AG08395 (cell line): Measurements from ENCODE around the gene GFER.
"Not testable (repeated sequence)": the region's sequence is repeated elsewhere in the genome, so short reads cannot be mapped to it uniquely, and the experiment has no call there.

Experiments
- DNase-seq: peaks from one replicate; pipeline ENCODE4 v3.0.0; 2012; ENCODE audit warnings: mixed read lengths, low spot score

The GFER gene

DNA sequence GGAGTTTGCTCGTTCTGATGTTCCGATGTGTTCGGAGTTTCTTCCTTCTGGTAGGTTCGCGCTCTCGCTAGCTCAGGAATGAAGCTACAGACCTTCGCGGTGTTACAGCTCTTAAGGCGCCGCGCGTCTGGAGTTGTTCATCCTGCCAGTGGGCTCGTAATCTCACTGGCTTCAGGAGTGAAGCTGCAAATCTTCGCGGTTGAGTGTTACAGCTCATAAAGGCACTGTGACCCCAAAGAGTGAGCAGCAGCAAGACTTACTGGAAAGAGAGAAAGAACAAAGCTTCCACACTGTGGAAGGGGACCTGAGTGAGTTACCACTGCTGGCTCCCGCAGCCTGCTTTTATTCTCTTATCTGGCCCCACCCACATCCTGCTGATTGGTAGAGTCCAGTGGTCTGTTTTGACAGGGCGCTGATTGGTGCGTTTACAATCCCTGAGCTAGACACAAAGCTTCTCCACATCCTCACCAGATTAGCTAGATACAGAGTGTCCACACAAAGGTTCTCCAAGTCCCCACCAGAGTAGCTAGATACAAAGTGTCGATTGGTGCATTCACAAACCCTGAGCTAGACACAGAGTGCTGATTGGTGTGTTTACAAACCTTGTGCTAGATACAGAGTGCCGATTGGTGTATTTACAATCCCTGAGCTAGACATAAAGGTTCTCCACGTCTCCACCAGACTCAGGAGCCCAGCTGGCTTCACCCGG lies 26.4 kb upstream of the GFER start:
- DNase-seq: not testable (repeated sequence)

DNA sequence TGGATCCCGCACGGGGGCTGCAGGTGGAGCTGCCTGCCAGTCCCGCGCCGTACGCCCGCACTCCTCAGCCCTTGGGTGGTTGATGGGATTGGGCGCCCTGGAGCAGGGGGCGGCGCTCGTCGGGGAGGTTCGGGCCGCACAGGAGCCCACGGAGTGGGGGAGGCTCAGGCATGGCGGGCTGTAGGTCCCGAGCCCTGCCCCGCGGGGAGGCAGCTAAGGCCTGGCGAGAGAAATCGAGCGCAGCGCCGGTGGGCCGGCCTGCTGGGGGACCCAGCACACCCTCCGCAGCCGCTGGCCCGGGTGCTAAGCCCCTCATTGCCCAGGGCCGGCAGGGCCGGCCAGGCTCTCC lies 25.9 kb upstream of the GFER start:
- not testable (repeated sequence) for DNase-seq

DNA sequence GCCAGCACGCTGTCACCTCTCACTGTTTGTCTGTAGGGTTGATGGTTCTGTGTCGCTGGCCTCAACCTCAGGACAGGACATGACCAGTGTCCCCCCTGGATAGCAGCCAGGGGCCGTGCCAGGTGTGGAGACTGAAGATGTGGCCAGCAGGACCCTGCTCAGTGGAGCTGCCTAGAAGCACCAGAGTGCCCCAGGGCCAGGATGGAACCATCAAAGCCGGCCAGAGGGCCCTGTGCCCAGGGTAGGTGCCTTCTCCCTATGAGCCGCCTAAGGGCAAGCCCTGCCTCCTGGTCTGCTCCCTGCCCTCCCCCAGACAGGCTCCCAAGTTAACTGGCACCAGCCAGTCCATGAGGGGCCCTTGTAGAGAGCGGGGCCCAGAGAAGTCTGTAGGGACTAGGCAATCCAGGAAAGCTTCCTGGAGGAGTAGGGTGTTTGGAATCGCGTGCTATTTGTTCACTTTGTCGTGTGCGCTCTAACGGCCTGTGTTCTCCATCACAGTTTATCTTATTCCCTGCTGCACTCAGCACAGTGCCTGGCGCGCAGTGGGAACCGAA lies 25.2 kb upstream of the GFER start:
- no peak for DNase-seq

DNA sequence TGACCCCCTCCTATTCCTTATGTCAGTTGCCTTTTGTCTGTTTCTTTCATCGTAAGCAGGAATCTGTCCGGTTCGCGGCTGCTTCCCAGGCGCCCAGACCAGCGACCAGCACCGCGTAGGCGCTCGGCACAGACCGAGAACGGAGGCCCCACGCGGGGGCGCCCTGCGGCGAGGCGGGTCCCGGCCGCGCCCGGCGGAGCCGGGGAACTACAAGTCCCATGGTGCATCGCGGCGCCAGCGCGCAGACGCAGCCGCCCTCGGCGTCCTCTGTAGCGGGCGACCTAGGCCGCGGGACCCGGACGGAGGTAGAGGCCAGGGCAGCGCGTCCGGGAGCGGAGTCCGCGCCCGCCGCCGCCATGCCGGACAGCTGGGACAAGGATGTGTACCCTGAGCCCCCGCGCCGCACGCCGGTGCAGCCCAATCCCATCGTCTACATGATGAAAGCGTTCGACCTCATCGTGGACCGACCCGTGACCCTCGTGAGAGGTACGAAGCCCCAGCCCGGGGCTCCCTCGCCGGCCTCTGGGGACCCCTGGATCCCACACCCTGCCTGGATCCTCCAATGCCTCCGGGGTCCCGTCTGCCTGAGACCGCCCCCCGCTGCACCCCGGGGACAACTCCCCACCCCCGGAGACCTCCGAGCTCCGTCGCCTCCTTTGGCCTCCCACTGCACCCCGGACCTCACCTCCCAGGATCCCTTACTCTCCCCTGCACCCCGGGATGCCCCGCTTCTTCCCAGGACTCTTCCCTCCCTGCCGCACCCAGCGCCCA lies 24.5 kb upstream of the GFER start, which contains the start of gene NDUFB10:
NDUFB10 (plus strand) TSS at position 270 of the 771 bp plus-strand sequence; CDS start at position 357, 87 bp downstream.
- peak; percentile 93 for DNase-seq

DNA sequence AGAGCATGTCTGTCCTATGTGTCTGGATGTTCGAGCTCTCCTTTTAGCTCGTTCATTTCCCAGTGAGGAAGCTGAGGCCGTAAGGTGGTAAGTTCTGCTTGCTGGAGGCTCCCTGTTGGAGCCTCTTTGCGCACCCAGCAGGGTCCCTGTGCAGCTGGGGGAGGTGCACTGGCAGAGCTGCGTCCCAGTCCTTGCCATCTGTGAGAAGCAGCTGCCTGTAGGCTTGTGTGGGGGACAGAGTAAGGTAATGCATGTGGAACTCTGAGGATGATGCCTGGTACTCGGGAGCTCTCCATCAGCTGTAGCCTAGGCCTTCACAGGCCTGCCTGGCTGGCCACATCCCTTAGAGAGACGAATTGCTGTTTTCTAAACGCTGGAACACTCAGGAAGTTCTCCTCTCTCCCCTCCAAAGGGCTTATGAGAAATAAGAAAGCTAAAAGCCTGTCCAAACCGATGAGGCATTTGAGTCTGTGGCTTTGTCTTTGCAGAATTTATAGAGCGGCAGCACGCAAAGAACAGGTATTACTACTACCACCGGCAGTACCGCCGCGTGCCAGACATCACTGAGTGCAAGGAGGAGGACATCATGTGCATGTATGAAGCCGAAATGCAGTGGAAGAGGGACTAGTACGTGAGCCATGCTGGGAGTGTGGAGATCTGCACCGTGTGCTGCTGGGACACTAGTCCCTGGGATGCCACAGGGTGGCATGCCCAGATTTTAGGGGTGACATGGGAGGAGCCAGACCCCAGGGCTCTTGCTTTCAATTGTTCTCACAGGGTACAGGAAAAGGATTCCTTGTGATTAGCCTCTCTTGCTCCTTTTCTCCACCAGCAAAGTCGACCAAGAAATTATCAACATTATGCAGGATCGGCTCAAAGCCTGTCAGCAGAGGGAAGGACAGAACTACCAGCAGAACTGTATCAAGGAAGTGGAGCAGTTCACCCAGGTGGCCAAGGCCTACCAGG lies 23.0 kb upstream of the GFER start:
- no peak for DNase-seq

DNA sequence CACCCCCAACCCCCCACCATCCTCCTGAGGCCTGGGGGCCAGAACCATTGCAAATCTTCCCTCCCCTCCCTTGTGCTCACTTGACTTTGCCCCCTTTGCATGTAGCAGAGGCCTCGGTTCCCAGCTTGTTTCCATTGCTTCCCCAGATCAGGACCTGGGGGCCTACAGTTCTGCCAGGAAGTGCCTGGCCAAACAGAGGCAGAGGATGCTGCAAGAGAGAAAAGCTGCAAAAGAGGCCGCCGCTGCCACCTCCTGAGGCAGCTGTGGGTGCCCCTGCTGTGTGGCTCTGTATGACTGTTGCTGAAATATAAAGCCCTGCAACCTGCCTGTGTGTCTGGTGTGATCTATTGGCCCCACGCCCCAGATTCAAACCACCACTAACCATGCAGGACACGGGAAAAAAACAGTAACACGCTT lies 22.3 kb upstream of the GFER start:
- no peak for DNase-seq

DNA sequence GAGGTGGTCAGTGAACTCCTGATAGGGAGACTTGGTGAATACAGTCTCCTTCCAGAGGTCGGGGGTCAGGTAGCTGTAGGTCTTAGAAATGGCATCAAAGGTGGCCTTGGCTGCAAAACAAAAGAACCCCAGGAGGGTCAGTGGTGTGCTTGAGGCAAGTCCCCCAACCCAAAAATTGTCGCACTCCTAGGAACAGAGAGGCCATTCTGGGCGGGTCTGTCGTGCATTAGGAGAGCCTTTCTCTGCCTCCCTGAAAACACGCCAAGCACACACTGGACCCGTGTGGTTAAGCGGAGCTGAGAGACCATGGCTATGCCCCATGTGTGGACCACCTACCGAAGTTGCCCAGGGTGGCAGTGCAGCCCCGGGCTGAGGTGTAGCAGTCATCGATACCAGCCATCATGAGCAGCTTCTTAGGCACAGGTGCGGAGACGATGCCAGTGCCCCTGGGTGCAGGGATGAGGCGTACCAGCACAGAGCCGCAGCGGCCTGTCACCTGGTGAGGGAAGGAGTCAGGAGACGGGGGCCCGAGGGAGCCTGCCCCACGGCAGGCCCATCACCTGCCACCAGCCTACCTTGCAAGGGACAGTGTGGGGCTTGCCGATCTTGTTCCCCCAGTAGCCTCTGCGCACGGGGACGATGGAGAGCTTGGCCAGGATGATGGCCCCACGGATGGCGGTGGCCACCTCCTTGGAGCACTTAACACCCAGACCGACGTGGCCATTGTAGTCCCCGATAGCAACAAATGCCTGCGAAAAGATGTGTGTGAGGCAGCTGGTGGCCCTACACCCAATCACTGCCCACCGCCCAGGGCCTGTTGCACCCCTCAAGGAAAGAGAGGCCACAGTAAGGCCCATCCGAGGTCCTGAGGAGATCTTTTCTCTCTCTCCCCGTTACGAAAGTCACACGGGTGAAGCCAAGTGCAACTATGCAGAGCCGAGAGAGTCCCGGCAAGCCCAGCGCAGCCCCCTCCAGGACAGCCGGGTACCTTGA lies 21.5 kb upstream of the GFER start:
- not testable (repeated sequence) for DNase-seq

DNA sequence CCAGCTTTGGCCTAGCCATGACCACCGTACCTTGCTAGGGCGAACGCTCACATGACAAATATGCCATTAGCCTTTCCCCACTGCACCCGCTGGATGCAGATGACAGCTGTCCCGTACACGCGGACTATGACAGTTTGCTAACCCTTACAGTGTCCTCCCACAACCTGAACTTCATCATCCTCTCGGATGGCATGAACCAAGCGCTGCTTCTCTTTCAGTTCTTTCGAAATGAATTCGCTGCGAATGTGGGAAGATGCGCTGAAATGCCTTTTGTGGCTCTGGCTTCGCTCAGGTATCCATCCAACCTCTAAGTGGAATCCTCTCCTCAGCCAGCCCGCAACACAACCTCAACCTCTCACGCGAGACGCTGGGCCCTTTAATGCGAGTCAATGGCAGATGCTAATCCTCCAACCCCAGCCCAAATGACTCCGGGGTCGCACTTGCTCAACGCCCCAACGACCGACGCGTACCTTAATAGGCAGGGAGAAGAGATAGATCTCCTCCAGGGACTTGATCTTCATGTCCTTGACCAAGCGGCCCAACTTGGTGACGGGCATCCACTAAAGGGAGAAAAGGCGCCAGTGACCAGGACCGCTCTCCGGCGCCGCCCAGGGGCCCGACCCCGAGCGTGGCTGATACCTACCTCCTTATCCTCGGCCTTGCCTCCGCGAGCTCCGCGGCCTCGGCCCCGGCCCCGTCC lies 20.0 kb upstream of the GFER start:
- no peak for DNase-seq

DNA sequence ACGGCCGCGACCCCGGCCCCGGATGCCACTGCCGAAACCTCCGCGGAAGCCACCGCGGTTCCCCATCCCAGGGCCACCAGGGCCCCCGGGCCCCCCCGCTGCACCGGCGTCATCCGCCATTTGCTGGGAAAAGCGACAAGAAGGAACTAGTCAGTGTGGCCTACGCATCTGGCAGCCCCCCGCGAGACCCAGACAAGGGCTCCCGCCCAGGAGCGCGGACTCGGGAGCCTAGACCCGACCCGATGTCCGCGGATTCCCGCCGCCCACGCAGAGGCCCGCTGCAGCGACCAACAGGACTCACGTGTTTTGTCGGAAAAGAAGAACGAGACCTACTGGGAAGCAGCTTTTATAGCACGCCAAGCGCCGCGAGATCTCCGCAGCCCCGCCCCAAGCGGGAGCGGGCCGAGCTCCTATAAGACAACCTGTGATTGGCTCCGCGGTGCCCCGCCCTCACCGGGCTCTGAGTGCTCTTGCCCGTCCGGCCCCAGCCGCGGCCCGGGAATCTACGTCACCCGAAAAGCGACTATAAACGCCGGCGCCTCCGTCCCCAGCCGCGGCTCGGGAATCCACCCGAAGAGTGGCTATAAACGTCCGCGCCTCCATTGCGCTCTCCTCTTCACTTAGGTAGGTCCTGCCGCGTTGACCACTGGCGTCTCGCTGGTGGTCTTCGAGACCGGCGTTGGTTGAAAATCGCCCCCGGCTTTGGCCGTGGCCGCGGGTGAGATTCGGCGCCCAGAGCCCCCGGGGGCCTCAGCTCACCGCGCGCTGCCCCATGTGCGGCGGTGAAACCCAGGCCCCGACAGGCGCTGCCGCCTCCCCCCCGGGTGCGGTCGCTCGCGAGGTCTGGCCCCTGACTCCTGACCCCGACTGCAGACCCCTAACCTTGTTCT lies 19.2 kb upstream of the GFER start, which contains the start of gene RPS2:
RPS2 (minus strand) TSS at position 321 of the 890 bp plus-strand sequence; CDS start at position 120, 201 bp downstream.
- peak; percentile 100 for DNase-seq

DNA sequence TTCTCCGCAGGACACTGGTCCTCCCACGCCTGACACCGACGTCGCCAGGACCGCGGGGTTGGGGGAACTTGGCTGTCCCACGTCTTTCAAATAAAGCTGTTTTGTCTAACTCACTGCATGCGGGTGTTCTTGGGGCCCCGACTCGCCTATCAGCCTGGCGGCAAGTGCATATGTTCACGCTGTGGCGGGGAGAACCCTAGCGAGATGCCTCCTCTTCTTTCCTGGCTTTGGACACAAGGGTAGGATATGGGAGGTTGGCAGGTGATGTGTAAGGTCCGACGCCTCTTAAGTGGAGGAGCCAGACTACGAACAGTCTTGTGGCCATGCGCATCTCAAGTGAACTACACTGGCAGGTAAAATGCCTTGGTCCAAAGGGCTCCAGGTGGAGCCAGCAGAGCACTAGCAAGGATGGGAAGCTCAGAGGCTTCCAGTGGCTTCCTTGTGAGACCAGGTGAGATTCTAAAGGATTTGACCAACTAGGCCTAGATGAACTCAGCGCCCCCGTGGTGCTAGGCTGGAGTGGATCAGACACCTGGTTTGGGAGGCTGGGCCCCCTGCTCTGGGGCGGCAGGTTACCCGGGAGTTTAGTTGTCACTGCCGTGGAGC lies 18.5 kb upstream of the GFER start:
- no peak for DNase-seq

DNA sequence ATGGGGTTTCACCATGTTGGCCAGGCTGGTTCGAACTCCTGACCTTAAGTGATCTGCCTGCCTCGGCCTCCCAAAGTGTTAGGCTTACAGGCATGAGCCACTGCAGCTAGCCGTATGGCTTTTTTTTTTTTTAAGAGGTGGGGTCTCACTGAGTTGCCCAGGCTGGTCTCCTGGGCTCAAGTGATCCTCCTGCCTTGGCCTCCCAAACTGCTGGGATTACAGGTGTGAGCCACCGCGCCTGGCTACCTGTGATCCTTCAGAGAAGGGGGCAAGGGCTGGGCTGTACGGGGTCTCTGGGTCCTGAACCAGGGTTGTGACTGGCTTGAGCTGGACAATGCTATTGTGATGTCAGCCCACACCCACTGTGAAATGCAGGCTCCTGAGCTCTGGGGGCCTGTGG lies 17.5 kb upstream of the GFER start, which contains the start of gene RNF151:
RNF151 (plus strand) TSS at position 397 of the 400 bp plus-strand sequence. CDS start 26 bp downstream, outside the sequence.
- DNase-seq: no peak

DNA sequence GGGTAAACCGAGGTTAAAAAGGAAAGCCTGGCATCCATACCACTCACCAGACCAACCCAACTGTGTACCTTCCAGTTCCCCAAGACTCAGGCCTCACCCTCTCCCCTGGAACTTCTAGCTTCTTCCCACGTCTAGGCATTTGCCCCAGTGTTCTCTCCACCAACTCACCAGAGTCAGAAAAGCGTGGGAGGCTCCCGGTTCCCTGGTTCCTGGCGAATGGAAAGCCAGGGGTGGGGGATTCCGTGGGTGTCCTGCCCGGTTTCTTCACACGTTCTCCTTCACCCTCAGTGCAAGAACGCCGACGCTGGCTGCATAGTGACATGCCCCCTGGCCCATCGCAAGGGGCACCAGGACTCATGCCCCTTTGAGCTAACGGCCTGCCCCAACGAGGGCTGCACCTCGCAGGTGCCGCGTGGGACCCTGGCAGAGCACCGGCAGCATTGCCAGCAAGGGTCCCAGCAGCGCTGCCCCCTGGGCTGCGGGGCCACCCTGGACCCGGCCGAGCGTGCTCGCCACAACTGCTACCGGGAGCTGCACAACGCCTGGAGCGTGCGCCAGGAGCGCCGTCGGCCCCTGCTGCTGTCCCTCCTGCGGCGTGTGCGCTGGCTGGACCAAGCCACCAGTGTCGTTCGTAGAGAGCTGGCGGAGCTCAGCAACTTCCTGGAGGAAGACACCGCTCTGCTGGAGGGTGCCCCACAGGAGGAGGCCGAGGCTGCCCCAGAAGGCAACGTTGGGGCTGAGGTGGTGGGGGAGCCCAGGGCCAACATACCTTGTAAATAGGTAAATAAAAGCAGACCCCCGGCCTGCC lies 15.6 kb upstream of the GFER start:
- no peak for DNase-seq

DNA sequence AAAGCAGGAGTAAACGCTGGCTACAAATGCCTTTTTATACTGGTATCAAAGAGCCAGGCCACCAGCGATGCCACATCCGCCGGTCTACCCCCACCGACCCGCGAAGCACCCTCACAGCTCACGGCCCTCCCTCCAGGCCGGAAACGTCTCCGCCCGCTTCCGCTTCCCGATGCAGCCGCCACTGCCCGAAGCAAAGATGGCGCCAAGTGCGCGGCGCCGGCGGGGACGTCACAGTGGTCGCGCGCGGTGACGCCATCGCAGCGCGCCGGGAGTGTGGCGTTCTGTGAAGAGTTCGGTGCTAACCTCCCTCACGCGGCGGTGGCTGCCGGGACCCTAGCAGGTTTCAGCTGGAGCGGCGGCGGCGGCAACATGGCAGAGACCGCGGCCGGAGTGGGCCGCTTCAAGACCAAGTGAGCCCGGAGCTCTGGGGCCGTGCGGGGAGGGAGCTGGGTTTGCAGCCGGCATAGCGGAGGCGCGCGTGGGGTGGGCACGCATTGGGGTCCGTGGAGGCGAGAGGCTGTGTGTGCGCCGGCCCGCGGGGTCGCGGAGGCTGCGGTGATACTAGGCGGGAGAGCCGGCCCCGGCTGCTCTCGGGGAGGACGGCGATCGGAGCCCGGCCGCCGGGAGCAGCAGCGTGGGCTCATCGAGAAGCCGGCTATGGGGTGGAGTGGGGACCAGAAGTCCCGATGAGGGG lies 12.1 kb upstream of the GFER start, which contains the start of gene TBL3:
TBL3 (plus strand) TSS at position 258 of the 694 bp plus-strand sequence; CDS start at position 370, 112 bp downstream.
- peak; percentile 95 for DNase-seq

DNA sequence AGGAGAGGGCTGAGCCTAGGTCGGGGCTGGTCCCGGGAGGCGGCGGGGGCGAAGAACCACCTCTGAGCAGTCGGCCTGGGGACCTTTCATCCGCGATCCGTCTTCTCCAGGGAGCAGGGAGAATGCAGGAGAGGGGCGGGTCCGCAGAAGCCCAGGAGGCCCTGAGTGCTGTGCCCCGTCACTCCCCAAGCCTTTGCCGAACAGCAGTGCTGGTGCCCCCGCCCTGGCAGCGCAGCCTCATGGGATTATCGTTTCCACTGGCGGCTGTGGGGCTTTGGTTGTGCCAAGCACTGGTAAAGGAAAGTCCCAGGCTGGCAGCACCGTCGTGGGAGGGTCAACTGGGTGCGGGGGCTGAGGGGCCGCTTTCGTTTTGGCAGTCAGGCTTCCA lies 11.5 kb upstream of the GFER start:
- no peak for DNase-seq

DNA sequence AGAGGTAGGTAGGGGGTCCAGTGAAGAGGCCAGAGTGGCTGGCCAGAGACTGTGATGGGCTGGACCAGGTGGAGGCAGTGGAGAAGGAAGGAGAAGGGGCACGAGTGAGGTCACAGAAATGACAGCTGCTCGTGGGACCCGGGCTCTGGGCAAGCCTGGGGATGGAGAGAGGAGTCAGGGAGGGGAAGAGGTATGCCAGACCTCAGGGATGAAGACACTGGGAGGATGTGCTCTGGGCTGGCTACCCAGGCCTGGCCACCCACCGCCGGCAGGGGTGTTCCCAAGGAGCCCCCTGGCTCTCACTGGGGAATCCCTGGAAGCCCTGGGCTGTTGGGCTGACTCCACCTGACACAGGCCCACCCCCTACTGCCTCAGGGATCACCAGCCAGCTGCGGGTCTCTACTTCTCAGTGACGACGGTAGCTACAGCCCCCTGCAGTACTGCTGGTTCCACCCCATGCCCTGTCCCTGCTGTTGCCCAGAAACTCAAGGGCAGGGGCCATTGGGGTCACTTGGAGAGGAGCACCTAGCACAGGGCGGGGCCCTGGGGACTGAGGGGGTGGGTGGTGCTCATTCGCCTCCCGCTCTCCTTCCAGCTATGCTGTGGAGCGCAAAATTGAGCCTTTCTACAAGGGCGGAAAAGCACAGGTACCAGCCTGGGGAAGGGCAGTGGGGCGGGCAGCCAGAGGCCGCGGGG lies 10.4 kb upstream of the GFER start:
- no peak for DNase-seq
